GM19468 (cell line): ENCODE measurements around the gene TNS3.
"Not testable (repeated sequence)": the region's sequence is repeated elsewhere in the genome, so short reads cannot be mapped to it uniquely, and the experiment has no call there.

ENCODE experiments used
- ATAC-seq: cut with Tn5 transposase; IDR thresholded peaks from one replicate; pipeline ENCODE4 v1.9.1; 2021; ENCODE audit warnings: mild to moderate bottlenecking, moderate library complexity, moderate number of reproducible peaks; ENCODE audit not compliant: unreplicated experiment; ENCODE audit errors: extremely low read depth

TNS3 gene

DNA sequence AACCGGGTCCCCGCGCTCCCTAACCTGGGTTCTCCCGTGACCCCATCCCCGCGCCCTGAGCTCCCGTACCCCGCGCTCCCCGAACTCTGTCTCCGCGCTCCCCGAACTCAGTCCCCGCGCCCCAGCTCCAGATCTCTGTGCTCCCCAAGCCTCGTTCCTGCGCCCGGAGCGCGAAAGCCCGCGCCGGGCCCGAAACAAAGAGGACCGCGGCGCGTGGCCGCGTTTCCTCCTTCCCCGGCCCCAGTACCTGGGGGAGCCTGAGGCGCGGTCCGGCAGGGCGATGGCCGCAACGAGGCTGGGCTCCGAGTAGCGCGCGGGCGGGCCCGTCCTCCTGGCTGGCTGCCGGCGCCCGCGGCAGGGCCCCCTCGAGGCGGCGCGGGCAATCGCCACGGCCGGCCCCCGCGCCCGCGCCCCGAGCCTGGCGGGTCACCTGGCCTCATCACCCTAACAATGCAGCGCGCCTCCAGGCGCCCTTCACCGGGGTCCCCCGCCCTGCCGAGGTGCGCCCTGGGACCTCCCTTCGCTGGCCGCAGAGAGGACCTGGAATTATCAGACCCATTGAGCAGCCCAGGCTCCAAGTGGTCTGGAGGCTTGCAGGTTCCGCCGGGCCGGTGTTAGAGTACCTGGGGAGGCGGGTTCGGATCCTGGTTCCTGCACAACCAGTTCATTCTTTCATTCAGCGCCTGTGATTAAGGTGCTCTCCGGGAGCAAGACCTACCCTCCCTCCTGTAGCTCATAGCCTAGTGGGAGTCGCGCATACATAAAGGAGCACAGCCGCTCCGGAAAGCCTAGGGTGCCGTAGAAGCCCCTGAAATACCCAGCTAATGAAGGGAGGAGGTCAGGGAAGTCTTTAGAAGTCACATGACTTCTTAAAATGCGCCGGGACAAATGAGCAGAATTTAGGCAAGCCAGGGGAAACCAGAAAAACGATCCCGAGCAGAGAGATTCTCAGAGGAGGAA, at the start of gene TNS3:
Gene TNS3 (minus strand): TSS at position 308 of the 960 bp plus-strand sequence. CDS start 142,475 bp downstream, outside the sequence.
- no peak for ATAC-seq

GRCh38 chr7:47631711-47632110, 49.8 kb upstream of the TNS3 start:
- ATAC-seq, result no peak

DNA sequence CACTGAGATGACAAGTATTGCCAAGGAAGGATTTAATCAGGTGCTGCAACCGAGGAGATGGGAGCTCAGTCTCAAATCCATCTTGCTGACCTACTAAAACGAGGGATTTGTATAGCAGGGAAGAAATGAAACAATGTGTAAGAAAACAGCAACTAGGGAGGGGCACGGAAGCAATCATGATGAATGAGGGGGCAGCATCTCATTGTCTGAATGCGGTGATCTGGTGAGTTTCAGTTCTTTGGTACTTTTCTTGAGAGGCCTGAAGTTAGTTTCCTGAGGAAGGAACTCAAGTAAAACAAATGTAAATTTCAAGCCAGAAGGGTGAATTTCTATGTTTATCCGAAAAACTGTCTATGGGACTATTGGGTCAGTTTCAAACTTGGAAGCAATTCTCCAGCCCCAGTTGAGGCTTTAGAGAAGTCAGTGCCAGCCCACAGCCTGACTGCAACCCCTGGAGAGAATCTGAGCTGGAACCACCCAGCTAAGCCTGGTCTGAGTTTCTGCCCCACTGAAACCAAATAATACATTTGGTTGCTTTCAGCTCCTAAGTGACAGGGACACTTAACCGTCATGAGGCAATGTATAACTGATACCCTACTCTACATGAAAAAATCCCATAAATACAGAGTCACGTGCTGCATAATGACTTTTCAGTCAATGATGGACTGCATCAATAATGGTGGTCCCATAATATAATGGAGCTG, 45.8 kb upstream of the TNS3 start:
- ATAC-seq, result no peak

GRCh38 chr7:47625861-47626715, 44.2 kb upstream of the TNS3 start:
- no peak for ATAC-seq

DNA sequence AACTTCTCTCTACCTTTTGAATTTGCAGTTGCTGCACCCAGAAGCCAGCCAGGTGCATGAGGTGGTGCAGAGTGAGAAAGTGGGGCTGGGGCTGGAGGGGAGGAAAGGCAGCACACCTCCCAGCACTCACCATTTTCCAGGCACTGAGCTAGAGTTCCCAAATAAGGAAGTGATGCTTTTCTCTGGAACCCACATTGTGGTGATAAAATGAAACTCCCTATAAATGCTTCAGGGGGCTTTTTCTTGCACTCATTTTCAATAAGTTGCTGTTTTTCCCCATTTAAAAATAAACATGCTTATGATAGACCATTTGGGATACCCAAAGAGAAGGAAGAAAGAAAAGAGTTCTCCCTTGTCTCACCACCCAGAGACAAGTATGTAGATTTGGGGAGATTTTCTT, 42.8 kb upstream of the TNS3 start:
- ATAC-seq, result no peak

- no peak for ATAC-seq
Observed at GRCh38 chr7:47622946-47623640, 41.2 kb upstream of the TNS3 start.

GRCh38 chr7:47622586-47622945, 40.7 kb upstream of the TNS3 start:
- no peak for ATAC-seq

- ATAC-seq, result no peak
Observed at GRCh38 chr7:47621979-47622561, 40.2 kb upstream of the TNS3 start.

- ATAC-seq, result no peak
Observed at GRCh38 chr7:47621347-47621746, 39.4 kb upstream of the TNS3 start.

- no peak for ATAC-seq
Observed at GRCh38 chr7:47619806-47620205, 37.9 kb upstream of the TNS3 start.

DNA sequence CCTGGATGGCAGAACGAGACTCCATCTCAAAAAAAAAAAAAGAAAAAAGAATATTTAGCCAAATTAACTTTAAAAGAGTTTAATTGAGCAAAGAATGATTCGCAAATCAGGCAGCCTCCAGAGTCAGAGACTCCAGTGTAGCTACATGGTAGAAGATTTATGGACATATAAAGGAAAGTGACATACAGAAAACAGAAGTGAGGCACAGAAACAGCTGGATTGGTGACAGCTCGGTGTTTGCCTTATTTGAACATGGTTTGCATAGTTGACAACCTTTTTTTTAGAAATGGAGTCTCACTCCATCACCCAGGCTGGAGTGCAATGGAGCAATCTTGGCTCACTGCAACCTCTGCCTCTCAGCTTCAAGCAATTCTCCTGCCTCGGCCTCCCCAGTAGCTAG, 35.2 kb upstream of the TNS3 start:
- ATAC-seq, result no peak

DNA sequence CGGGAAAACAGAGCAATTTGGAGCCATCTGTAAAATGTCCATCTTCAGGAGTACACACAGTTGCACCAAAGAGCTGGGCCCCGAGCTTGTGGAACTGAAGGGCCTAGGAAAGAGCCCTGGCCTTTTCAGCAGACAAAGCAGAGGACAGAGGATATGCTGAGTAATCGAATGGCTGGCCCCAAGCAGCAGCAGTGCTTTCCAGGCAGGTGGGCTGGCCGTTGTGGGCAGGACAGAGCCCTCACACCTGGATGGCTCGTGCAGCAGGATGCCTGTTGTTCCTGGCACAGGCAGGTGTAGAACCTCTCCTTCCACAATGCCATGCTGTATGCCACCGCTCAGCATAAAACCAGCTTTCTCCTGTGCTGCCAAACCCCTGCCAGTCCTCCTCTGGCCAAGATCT, 32.5 kb upstream of the TNS3 start:
- ATAC-seq, result no peak

DNA sequence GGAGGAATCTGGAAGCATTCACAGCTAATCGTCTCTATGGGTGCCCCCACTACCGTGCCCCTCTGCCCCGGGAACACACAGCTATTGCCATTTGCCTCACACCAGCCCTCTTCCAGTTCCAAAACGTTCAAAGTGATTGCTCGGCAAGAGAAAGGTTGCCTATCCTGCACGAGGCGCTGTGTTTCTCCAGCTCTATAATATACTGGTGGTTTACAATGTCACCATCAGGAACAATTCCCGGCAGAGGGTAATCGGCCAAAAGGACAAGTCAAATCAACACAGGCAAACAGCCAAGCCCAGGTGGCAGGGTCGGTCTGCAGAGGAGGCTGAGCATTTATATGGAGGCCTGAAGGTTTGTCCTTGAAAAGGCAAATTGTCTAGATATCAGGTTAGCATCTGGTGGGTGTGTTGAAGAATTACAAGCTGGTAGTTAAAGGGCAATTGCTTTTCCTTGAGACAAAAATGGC, 29.2 kb upstream of the TNS3 start:
- no peak for ATAC-seq

DNA sequence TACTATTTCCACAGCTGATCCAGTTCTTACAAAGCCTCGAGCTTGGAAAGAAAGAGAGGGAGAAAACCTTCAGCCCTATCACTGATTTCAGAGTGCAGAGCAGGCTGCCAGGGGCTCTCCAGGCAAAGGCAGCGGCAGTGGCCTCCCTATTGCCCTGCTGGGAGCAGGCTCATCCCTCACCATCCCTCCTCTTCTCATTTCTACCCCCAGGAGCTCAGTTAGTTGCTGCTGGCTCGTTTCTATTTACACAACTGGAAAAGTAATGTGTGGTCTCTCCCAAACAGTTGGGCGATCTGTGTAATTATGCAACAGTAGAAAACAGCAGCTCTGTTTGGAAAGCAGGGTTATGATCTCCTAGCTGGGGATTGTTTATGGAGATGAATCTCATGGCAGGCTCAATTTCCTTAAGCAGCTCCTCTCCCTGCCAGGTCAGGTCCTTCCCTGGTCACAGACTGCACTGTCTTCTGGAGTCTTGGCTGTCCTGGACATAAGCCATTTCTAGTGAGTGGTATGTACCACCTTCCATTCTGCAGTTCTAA, 28.7 kb upstream of the TNS3 start:
- ATAC-seq, result no peak

DNA sequence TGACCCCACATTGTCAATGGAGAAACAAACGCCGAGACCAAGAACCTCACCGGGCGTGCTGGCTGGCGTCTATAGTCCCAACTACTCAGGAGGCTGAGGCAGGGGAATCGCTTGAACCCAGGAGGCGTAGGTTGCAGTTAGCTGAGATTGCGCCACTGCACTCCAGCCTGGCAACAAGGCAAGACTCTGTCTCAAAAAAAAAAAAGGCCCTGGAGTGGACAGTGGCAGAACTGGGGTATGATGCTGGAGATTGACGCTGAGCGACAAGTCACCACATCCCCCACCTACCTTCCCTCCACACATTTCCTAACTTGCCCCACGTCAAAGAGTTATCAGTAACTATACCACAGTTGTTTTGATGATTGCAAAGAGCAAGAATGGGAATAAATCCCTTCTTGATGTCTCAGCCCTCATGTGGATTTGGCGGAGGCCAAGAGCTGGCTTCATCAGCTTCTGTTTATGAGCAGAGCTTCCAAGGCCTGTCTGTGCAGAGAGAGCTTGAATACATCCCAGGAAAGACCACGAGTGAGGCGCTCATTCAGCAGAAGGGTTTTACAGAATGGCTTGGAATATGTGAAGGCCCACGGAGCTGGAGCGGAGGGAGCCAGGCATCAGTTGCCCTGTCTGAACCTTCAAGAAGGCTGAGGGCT, 28.0 kb upstream of the TNS3 start:
- ATAC-seq, result no peak

DNA sequence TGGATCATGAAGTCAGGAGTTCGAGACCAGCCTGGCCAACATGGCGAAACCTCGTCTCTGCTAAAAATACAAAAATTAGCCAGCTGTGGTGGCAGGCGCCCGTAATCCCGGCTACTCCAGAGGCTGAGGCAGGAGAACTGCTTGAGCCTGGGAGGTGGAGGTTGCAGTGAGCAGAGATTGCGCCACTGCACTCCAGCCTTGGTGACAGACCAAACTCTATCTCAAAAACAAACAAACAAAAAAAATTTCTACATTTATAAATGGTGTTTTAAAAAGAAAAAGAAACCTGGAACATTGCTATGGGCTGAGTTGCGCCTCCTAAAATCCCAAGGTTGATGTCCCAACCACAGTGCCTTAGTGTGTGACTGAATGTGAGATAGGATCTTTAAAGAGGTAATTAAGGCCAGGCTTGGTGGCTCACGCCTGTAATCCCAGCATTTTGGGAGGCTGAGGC, 24.7 kb upstream of the TNS3 start:
- ATAC-seq, result not testable (repeated sequence)

DNA sequence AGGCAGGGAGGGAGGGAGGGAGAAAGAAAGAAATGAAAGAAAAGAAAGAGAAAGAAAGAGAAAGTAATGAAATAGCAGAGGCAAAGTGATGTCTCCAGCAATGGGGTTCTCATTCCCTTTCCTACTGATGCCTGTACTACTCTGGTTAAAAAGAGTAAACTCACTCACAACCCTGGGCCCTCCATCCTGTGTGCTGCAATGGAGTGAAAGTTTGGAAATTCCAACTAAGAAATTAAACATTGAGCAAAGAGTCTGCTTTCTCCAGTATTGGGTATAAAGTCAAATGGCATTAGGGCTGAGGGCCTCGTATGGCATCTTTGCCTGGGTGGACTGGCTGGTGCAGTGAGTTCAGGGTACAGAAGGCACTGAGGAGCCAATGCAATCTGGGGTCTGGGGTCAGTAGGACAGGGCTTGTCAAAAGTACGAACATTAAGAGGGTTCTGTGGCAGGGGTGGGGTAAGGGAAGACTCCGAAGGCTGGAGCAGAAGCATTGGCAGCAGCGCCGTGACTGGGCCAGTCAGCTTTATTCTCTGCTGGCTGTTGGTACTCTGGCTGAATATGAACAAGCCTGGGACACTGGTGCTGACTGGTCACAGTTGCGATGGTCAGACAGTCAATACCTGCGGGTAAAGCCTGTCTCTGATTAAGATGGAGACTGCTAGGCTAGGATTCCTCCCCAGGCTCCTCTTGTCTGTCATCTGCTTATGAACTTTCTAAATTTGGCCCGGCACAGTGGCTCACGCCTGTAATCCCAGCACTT, 24.1 kb upstream of the TNS3 start:
- no peak for ATAC-seq

DNA sequence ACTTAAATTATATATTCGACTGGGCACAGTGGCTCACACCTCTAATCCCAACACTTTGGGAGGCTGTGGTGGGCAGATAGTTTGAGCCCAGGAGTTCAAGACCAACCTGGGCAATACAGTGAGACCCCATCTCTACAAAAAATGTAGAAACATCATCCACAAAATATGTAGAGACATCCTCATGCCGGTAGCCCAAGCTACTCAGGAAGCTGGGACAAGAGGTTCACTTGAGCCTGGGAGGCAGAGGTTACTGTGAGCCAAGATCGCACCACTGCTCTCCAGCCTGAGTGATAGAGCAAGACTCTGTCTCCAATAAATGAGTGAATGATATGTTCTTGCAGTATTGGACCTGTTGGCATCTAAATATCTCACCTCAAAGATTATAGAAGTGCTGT, 22.6 kb upstream of the TNS3 start:
- ATAC-seq, result no peak
